HL-60 (cell line): ENCODE measurements around the gene C11orf16.
A peak's percentile ranks its signal among the peaks of the same experiment; 100 is the strongest.

Experiments
- DNase-seq, 2 experiments: peaks; one replicate each; pipeline ENCODE4 v3.0.0-alpha.2; 2010 to 2020; ENCODE audit warnings: low read depth in 1 of 2, low spot score in 1 of 2
- H3K27ac ChIP-seq: fragments of 250-450 bp; sonication (Bioruptor Pico); replicated peaks from 2 replicates; pipeline ENCODE4 v1.5.1; 2020; ENCODE audit warnings: mild to moderate bottlenecking, moderate library complexity
- H3K27me3 ChIP-seq: fragments of 250-450 bp; sonication (Bioruptor Pico); 2 replicates; pipeline ENCODE4 v1.5.1; 2021; ENCODE audit warnings: mild to moderate bottlenecking, moderate library complexity; ENCODE audit not compliant: insufficient read depth, poor library complexity, severe bottlenecking
- H3K4me3 ChIP-seq: replicated peaks from 2 replicates; pipeline ENCODE4 v1.5.1; 2011; ENCODE audit warnings: mild to moderate bottlenecking, control low read depth, low read length; ENCODE audit not compliant: insufficient read depth
- CTCF ChIP-seq: IDR thresholded peaks from one replicate; pipeline ENCODE4 v1.5.1; 2011; ENCODE audit warnings: low read length, control low read depth, inconsistent platforms; ENCODE audit not compliant: insufficient read depth
- GABPA ChIP-seq: IDR thresholded peaks from 2 replicates; pipeline ENCODE4 v1.6.1; 2012; ENCODE audit warnings: low read depth
- POLR2AphosphoS5 ChIP-seq: IDR thresholded peaks from 2 replicates; pipeline ENCODE4 v1.6.1; 2012; ENCODE audit warnings: low read depth
- REST ChIP-seq: IDR thresholded peaks from 2 replicates; pipeline ENCODE4 v1.6.1; 2012; ENCODE audit warnings: low read depth; ENCODE audit not compliant: insufficient replicate concordance
- SPI1 ChIP-seq: IDR thresholded peaks from 2 replicates; pipeline ENCODE4 v1.6.1; 2012; ENCODE audit warnings: low read depth, mild to moderate bottlenecking, borderline replicate concordance

Gene C11orf16

GRCh38 chr11:8913961-8914660, 18.6 kb downstream of the C11orf16 start:
- Histone ChIP-seq H3K27ac (peak overlapping the region; percentile 48), H3K4me3 (0 out of 2 replicates have a peak overlapping the region, but pooled peaks have one; percentile 5), H3K27me3 (no peaks in the 10 kb centered on the region)
- peak; percentile 52 to 66 for DNase-seq
- TF ChIP-seq GABPA, result no peak
- peak; percentile 54 for TF ChIP-seq CTCF
- no peak for TF ChIP-seq REST
- TF ChIP-seq POLR2AphosphoS5, result no peak

GRCh38 chr11:8911029-8911823, 21.5 kb downstream of the C11orf16 start, which contains the start of gene AKIP1:
TSS of gene AKIP1 (plus strand) at chr11:8911189. CDS start at chr11:8911450, 261 bp downstream.
- Histone ChIP-seq H3K27ac (peak within 1 kb of the TSS; percentile 81), H3K4me3 (peak within 1 kb of the TSS; percentile 92), H3K27me3 (no peaks in the 10 kb centered on the region)
- peak; percentile 90 to 93 for DNase-seq
- peak; percentile 44 for TF ChIP-seq REST
- TF ChIP-seq GABPA, result no peak

GRCh38 chr11:8910649-8911026, 22.1 kb downstream of the C11orf16 start:
- Histone ChIP-seq H3K4me3 (peak overlapping the region; percentile 92), H3K27ac (peak overlapping the region; percentile 27; the same call in 1 of the 2 replicates), H3K27me3 (no peaks in the 10 kb centered on the region)
- no peak for DNase-seq
- TF ChIP-seq SPI1 (no peak), CTCF (no peak), GABPA (no peak), REST (no peak), POLR2AphosphoS5 (no peak)
